Measurements from ENCODE around the gene TTC32.
"Not testable (repeated sequence)": the region's sequence is repeated elsewhere in the genome, so short reads cannot be mapped to it uniquely, and the experiment has no call there.

Gene TTC32

DNA sequence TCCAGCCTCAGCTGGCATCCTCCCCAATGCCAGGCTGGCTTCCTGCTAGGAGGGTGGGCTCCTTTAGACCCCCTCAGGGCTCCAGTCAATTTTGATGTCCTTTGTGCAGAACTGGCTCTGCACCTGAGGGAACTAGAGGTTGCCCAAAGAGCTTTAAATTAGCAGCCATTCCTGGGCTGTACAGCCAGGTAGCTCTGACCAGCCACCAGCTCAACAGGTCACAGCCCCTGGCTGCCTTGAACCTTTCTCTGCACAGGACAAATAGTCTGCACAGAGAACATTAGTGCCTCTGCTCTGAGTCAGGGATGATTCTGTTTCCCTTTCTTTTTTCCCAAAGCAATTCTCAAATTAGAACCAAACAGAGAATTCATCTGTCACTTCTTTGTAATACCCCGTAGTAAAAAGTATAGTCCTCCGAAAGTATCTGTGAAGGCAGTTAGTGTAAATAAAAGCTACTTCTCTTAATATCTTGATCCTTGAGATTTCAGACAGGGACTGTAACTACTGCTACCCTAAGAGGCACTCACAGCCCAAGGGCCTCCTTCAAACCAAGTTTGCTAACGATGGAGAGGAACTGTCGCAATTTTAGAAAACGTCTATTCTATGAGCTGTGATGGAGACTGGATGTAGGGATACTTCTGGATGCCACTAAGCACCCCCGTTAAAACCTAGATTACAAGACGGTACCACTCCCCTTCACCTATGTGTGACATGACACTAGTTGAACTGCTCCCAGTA is 3.0 kb downstream of the TTC32 start:
- Histone ChIP-seq H3K27me3 (ENCODE audit: control insufficient read depth, insufficient read depth, low read length) (no peaks in the 10 kb centered on the region), H3K9me3 (ENCODE audit: control insufficient read depth, insufficient read depth, low read length) (no peaks in the 10 kb centered on the region), H3K4me1 (ENCODE audit: control insufficient read depth, insufficient read depth, low read length) (no peaks in the 10 kb centered on the region), H3K36me3 (ENCODE audit: control insufficient read depth, insufficient read depth, low read length) (no peaks in the 10 kb centered on the region), H3K27ac (ENCODE audit: low read length) (no peak overlapping the region), H3K4me3 (ENCODE audit: low read length) (no peak overlapping the region)
- no peak for DNase-seq (ENCODE audit: low read depth, low spot score)
- WGBS (ENCODE audit: insufficient coverage, insufficient read length), result no CpG with 5 or more reads among the region's 7 CpGs

DNA sequence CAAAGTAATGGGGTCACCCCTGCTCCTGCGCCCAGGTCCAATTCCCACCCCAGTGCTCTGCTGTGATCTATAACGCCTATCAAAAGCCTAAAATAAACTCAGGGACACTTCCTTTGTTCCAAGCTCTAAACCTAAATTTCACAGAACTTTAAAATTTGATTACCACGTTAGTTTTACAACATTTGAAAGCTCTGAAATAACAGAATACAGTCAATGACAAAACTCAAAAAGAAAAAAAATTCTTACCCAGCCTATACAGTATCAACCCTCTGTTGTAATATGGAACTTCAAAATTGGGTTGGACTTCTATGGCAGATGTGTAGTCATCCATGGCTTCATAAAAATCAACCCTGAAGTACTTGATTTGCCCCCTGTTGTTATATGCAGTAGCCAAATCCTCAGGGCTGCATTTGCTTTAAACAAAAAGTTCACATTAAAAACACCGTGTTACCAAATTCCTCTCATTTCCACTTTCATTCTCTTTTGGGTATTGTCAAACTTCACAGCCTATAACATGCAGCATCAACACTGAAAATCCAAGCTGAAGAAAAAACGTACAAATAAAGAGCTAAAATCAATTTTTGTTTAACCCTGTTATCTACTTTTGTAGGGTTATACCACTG is 4.0 kb downstream of the TTC32 start:
- no peak for DNase-seq (ENCODE audit: low read depth, low spot score)
- Histone ChIP-seq H3K27ac (ENCODE audit: low read length) (no peak overlapping the region), H3K36me3 (ENCODE audit: control insufficient read depth, insufficient read depth, low read length) (no peaks in the 10 kb centered on the region), H3K9me3 (ENCODE audit: control insufficient read depth, insufficient read depth, low read length) (no peaks in the 10 kb centered on the region), H3K27me3 (ENCODE audit: control insufficient read depth, insufficient read depth, low read length) (no peaks in the 10 kb centered on the region), H3K4me3 (ENCODE audit: low read length) (no peak overlapping the region), H3K4me1 (ENCODE audit: control insufficient read depth, insufficient read depth, low read length) (no peaks in the 10 kb centered on the region)
- no CpG with 5 or more reads among the region's 5 CpGs for WGBS (ENCODE audit: insufficient coverage, insufficient read length)

DNA sequence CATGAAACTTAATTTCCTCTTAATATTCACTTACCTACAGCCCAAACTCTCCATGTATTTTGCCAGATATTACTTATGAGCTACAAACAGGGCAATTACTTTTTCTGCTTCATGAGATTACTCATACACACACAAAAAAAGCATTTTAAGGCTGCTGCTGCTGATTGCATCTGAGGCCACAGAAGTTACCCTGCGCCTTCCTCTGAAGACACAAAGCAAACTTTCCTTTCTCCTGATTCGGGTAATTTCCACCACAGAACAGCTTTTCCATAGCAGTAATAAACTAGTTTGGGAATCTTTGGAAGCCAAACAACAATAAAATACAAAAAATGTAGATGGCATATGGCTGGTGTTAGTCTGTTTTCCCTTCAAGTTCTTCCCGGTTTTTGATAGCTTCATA is 6.2 kb downstream of the TTC32 start:
- WGBS (ENCODE audit: insufficient coverage, insufficient read length), result no CpG with 5 or more reads among the region's 3 CpGs
- DNase-seq (ENCODE audit: low read depth, low spot score), result no peak
- Histone ChIP-seq H3K36me3 (ENCODE audit: control insufficient read depth, insufficient read depth, low read length) (no peaks in the 10 kb centered on the region), H3K4me1 (ENCODE audit: control insufficient read depth, insufficient read depth, low read length) (no peaks in the 10 kb centered on the region), H3K4me3 (ENCODE audit: low read length) (no peak overlapping the region), H3K27me3 (ENCODE audit: control insufficient read depth, insufficient read depth, low read length) (no peaks in the 10 kb centered on the region), H3K27ac (ENCODE audit: low read length) (no peak overlapping the region), H3K9me3 (ENCODE audit: control insufficient read depth, insufficient read depth, low read length) (no peaks in the 10 kb centered on the region)

DNA sequence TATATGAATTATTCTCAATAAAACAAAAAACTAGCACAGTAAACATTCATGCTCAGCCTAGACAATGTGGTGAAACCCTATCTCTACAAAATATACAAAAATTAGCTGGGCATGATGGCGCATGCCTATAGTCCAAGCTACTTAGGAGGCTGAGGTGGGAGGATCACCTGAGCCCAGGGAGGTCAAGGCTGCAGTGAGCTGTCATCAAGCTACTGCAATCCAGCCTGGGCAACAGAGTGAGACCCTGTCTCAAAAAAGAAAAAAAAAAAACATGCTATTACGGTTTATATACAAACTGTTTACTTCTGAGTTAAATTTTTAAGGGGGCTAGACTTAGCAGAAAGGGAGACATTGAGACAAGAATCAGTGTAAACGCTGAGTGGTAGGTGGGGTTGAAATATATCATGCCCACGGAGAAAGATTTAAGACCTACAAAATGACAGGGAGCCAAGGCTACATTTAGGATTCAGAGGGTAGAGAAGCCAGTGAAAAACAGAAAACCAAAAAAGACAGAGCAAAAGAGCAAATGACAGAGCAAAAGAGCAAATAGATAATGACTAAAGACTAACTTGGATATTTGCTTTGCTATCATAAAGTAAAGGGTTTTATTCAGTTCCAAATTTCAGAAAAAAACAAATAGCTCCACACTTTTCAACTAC is 7.5 kb downstream of the TTC32 start:
- WGBS (ENCODE audit: insufficient coverage, insufficient read length), result no CpG with 5 or more reads among the region's 4 CpGs
- Histone ChIP-seq H3K36me3 (ENCODE audit: control insufficient read depth, insufficient read depth, low read length) (no peaks in the 10 kb centered on the region), H3K27me3 (ENCODE audit: control insufficient read depth, insufficient read depth, low read length) (no peaks in the 10 kb centered on the region), H3K4me1 (ENCODE audit: control insufficient read depth, insufficient read depth, low read length) (no peaks in the 10 kb centered on the region), H3K4me3 (ENCODE audit: low read length) (no peak overlapping the region), H3K9me3 (ENCODE audit: control insufficient read depth, insufficient read depth, low read length) (no peaks in the 10 kb centered on the region), H3K27ac (ENCODE audit: low read length) (no peak overlapping the region)
- DNase-seq (ENCODE audit: low read depth, low spot score), result no peak

DNA sequence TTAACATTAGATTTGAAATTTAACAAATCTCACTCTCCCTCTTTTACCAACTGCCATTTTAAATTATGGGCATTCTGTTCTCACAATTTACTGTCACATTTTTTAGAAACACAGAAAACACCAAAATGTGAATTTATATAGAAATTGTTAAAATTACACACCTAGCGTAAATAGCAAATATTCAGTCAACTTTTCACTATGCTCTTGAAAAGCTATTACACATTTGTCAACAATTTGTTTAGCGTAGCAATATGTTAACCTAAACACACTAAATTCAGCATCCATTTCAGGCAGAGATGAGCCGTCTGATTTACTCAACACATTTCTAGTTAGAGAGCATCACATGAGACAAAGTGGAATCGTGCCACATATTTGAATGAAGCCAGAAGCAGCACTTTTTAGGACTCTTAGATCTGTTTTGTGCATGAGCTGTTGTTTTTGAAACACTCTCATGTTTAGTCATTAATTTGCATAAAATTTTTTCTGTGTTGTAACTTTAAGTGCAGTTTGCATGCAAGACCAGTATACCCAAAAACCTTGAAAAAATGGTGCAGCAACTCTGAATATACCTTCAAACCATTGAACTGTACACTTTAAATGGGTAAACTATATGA is 8.2 kb downstream of the TTC32 start:
- no peaks in the 10 kb centered on the region for H3K27me3 ChIP-seq (ENCODE audit: control insufficient read depth, insufficient read depth, low read length)
- DNase-seq (ENCODE audit: low read depth, low spot score), result no peak
- WGBS (ENCODE audit: insufficient coverage, insufficient read length), result no CpG with 5 or more reads among the region's 4 CpGs
- H3K4me1 ChIP-seq (ENCODE audit: control insufficient read depth, insufficient read depth, low read length), result no peaks in the 10 kb centered on the region
- H3K9me3 ChIP-seq (ENCODE audit: control insufficient read depth, insufficient read depth, low read length), result no peaks in the 10 kb centered on the region
- H3K36me3 ChIP-seq (ENCODE audit: control insufficient read depth, insufficient read depth, low read length), result no peaks in the 10 kb centered on the region
- H3K27ac ChIP-seq (ENCODE audit: low read length), result no peak overlapping the region
- H3K4me3 ChIP-seq (ENCODE audit: low read length), result no peak overlapping the region

DNA sequence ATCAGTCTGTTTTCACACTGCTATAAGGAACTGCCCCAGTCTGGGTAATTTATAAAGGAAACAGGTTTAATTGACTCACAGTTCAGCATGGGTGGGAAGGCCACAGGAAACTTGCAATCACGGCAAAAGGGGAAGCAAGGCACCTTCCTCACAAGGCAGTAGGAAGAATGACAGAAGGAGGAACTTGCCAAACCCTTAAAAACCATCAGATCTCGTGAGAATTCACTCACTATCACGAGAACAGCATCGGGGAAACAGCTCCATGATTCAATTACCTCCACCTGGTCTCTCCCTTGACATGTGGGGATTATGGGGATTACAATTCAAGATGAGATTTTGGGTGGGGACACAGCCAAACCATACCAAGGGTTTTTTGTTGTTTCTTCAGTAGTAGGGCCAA is 9.8 kb downstream of the TTC32 start:
- not testable (repeated sequence) for H3K4me1 ChIP-seq (ENCODE audit: control insufficient read depth, insufficient read depth, low read length); H3K36me3 ChIP-seq (ENCODE audit: control insufficient read depth, insufficient read depth, low read length); H3K9me3 ChIP-seq (ENCODE audit: control insufficient read depth, insufficient read depth, low read length); DNase-seq (ENCODE audit: low read depth, low spot score); H3K27me3 ChIP-seq (ENCODE audit: control insufficient read depth, insufficient read depth, low read length); H3K4me3 ChIP-seq (ENCODE audit: low read length); H3K27ac ChIP-seq (ENCODE audit: low read length)
- WGBS (ENCODE audit: insufficient coverage, insufficient read length), result no CpG with 5 or more reads among the region's 4 CpGs

DNA sequence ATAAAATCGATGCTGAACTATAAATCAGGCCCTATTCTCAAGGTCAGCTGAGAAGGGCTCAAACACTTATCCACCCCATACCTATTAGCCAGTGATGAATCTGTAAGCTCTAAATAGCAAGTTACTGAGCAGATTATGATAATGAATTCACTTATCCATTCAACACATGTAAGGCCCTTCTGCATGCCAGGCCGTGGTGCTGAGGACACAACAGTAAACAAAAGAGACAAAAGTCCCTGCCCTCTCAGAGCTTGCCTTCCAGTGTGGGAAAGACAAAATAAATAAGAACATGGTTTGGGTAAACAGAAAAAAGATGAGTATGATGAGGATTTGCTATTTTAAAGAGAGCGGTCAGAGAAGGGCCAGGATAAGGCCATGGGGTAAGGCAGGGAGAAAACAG is 11.7 kb downstream of the TTC32 start:
- H3K36me3 ChIP-seq (ENCODE audit: control insufficient read depth, insufficient read depth, low read length), result no peaks in the 10 kb centered on the region
- H3K27me3 ChIP-seq (ENCODE audit: control insufficient read depth, insufficient read depth, low read length), result no peaks in the 10 kb centered on the region
- no CpG with 5 or more reads among the region's 3 CpGs for WGBS (ENCODE audit: insufficient coverage, insufficient read length)
- H3K4me1 ChIP-seq (ENCODE audit: control insufficient read depth, insufficient read depth, low read length), result no peaks in the 10 kb centered on the region
- DNase-seq (ENCODE audit: low read depth, low spot score), result no peak
- no peak overlapping the region for H3K27ac ChIP-seq (ENCODE audit: low read length)
- H3K9me3 ChIP-seq (ENCODE audit: control insufficient read depth, insufficient read depth, low read length), result no peaks in the 10 kb centered on the region
- H3K4me3 ChIP-seq (ENCODE audit: low read length), result no peak overlapping the region

DNA sequence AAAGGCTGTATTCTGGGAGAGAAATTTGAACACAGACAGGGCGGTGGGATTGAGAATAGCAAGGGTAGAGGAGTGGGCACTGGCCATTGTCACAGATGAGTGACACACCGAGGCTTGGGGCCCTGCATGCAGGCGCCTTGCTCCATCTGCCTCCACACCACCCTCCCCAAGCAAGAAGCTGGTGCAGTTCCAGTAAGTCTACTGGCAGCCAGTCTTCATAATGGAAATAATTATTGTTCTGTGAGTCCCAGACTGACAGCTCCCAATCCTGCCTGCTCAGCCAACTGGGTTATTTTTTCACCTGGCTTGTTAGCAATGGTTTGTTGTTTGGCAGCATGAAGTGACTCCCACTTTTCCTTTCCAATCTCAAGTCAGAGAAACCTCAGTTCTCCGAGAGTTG is 13.0 kb downstream of the TTC32 start:
- WGBS (ENCODE audit: insufficient coverage, insufficient read length), result no CpG with 5 or more reads among the region's 4 CpGs
- no peaks in the 10 kb centered on the region for H3K9me3 ChIP-seq (ENCODE audit: control insufficient read depth, insufficient read depth, low read length)
- H3K27ac ChIP-seq (ENCODE audit: low read length), result no peak overlapping the region

DNA sequence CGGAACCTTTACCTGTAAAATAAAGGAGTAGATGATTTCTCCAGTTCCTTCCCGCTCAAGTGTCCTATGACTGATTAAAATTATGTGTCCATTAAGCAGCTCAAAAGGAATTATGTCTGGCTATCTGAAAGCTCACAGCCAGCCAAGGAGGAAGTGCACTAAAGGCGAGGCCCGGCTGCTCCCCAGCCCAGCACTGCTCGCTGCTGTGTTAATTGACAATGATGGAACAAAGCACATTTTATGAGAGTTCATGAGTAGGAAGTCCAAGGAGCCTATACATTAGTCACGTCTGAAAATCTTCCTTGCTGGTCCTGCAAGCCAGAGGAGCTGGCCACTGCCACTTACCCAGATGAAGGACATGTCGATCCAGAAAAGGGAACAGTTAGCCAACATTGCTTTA is 14.3 kb downstream of the TTC32 start:
- no CpG with 5 or more reads among the region's 7 CpGs for WGBS (ENCODE audit: insufficient coverage, insufficient read length)
- H3K36me3 ChIP-seq (ENCODE audit: control insufficient read depth, insufficient read depth, low read length), result no peaks in the 10 kb centered on the region
- H3K27ac ChIP-seq (ENCODE audit: low read length), result no peak overlapping the region
- H3K4me1 ChIP-seq (ENCODE audit: control insufficient read depth, insufficient read depth, low read length), result no peaks in the 10 kb centered on the region
- no peaks in the 10 kb centered on the region for H3K9me3 ChIP-seq (ENCODE audit: control insufficient read depth, insufficient read depth, low read length)
- H3K27me3 ChIP-seq (ENCODE audit: control insufficient read depth, insufficient read depth, low read length), result no peaks in the 10 kb centered on the region
- no peak for DNase-seq (ENCODE audit: low read depth, low spot score)
- H3K4me3 ChIP-seq (ENCODE audit: low read length), result no peak overlapping the region

More for the DNA sequence above, 13.0 kb downstream of the TTC32 start:
- Histone ChIP-seq H3K4me3 (ENCODE audit: low read length) (no peak overlapping the region), H3K36me3 (ENCODE audit: control insufficient read depth, insufficient read depth, low read length) (no peaks in the 10 kb centered on the region), H3K4me1 (ENCODE audit: control insufficient read depth, insufficient read depth, low read length) (no peaks in the 10 kb centered on the region), H3K27me3 (ENCODE audit: control insufficient read depth, insufficient read depth, low read length) (no peaks in the 10 kb centered on the region)
- no peak for DNase-seq (ENCODE audit: low read depth, low spot score)

DNA sequence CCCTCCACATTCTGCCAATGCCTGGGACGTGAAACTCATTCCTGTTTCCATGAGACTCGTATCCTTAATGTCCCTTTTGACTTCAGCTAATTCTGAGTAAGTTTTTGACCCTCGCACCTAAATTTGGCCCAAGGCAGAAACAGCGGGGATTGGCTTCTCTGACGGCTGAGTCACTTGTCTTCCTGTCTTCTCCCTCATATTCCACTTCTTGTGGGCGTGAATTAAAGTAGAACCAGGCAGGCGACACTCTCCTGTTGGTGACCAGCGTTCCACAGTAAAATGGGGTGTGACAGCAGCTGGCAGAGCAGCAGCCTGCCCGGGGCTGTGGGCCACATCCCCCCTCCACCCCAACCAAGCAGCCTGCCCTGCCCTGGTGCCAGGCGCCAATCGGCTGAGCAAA is 15.5 kb downstream of the TTC32 start:
- Histone ChIP-seq H3K9me3 (ENCODE audit: control insufficient read depth, insufficient read depth, low read length) (no peaks in the 10 kb centered on the region), H3K4me3 (ENCODE audit: low read length) (no peak overlapping the region), H3K27ac (ENCODE audit: low read length) (no peak overlapping the region), H3K4me1 (ENCODE audit: control insufficient read depth, insufficient read depth, low read length) (no peaks in the 10 kb centered on the region), H3K27me3 (ENCODE audit: control insufficient read depth, insufficient read depth, low read length) (no peaks in the 10 kb centered on the region), H3K36me3 (ENCODE audit: control insufficient read depth, insufficient read depth, low read length) (no peaks in the 10 kb centered on the region)
- WGBS (ENCODE audit: insufficient coverage, insufficient read length), result no CpG with 5 or more reads among the region's 11 CpGs
- no peak for DNase-seq (ENCODE audit: low read depth, low spot score)
